PC-9 (cell line): ENCODE results near the gene ORM2. TPM values are rescaled to one million over a fixed set of nuclear protein-coding genes. Genes with fewer than 3 reads are reported as not detected.

ENCODE experiments used
- BruUV-seq: library from RNA; stranded (reverse); fragments of 400-500 nt; replicated peaks from 2 replicates; lab custom pipeline; 2021; lab: Mats Ljungman, UMichigan
- CTCF ChIA-PET: fragments of 300-600 bp; sonication (Branson Sonifier 250); formaldehyde crosslinking; loops from one replicate; lab custom pipeline; 2022; ENCODE audit warnings: antibody characterized with exemption; lab: Charles Lee
- POLR2A ChIA-PET: fragments of 300-600 bp; sonication (Branson Sonifier 250); formaldehyde crosslinking; loops from one replicate; lab custom pipeline; 2022; ENCODE audit warnings: antibody characterized with exemption; ENCODE audit not compliant: unreplicated experiment; lab: Charles Lee
- DNase-seq, 2 experiments: peaks; one replicate each; pipeline versions ENCODE4 v3.0.0 to v3.0.0-alpha.2; 2015 to 2022; ENCODE audit warnings: mixed read lengths in 1 of 2
- H2AFZ ChIP-seq: fragments of 200-600 bp; sonication (generic); 2 replicates; pipeline ENCODE4 v1.8.1; 2017; ENCODE audit warnings: antibody characterized with exemption
- H3F3A ChIP-seq: fragments of 200-600 bp; sonication (generic); 2 replicates; pipeline ENCODE4 v1.8.1; 2017; ENCODE audit warnings: antibody characterized with exemption, mild to moderate bottlenecking, low read depth; ENCODE audit not compliant: insufficient read depth
- H3K27ac ChIP-seq: fragments of 200-600 bp; sonication (generic); 2 replicates; pipeline ENCODE4 v1.6.1; 2016; ENCODE audit warnings: mixed run types
- H3K27me3 ChIP-seq: fragments of 200-600 bp; sonication (generic); 2 replicates; pipeline ENCODE4 v1.6.1; 2016; ENCODE audit warnings: low read depth, mixed run types; ENCODE audit not compliant: insufficient read depth
- H3K36me3 ChIP-seq: fragments of 200-600 bp; sonication (generic); 2 replicates; pipeline ENCODE4 v1.6.1; 2016; ENCODE audit warnings: low read depth, mixed run types
- H3K4me1 ChIP-seq: fragments of 200-600 bp; sonication (generic); replicated peaks from 2 replicates; pipeline ENCODE4 v1.6.1; 2016; ENCODE audit warnings: mixed run types; ENCODE audit not compliant: insufficient read depth
- H3K4me2 ChIP-seq: fragments of 200-600 bp; sonication (generic); 2 replicates; pipeline ENCODE4 v1.6.1; 2017; ENCODE audit warnings: mixed run types
- H3K4me3 ChIP-seq: fragments of 200-600 bp; sonication (generic); 2 replicates; pipeline ENCODE4 v1.6.1; 2016; ENCODE audit warnings: mixed run types
- H3K79me2 ChIP-seq: fragments of 200-600 bp; sonication (generic); 2 replicates; pipeline ENCODE4 v1.6.1; 2017; ENCODE audit warnings: low read depth, mixed run types
- H3K9me2 ChIP-seq: fragments of 200-600 bp; sonication (generic); 2 replicates; pipeline ENCODE4 v1.8.1; 2017; ENCODE audit warnings: mild to moderate bottlenecking; ENCODE audit not compliant: insufficient read depth
- H3K9me3 ChIP-seq: fragments of 200-600 bp; sonication (generic); 2 replicates; pipeline ENCODE4 v1.8.1; 2016; ENCODE audit warnings: low read depth; ENCODE audit not compliant: insufficient read depth
- H4K20me1 ChIP-seq: fragments of 200-600 bp; sonication (generic); 2 replicates; pipeline ENCODE4 v1.8.1; 2017; ENCODE audit not compliant: insufficient read depth
- EZH2 ChIP-seq: fragments of 200-600 bp; sonication (generic); IDR thresholded peaks from 2 replicates; pipeline ENCODE4 v1.8.0; 2017; ENCODE audit warnings: antibody characterized with exemption, low read depth
- intact Hi-C: fragments of 100-400 bp; cut with micrococcal nuclease; formaldehyde crosslinking; loops from one replicate; pipeline ENCODE4 v1.10.0; 2022; ENCODE audit not compliant: unreplicated experiment
- total RNA-seq: library from RNA; stranded (reverse); gene quantifications from 2 replicates; pipeline ENCODE4 v1.2.3, GENCODE V29; 2021
- TF ChIP-seq, protein P1 (sequence below): fragments of 200-600 bp; sonication (generic); conservative IDR thresholded peaks from 2 replicates; pipeline ENCODE4 v1.6.1; 2017; ENCODE audit warnings: mixed run types, antibody characterized with exemption, mild to moderate bottlenecking, moderate library complexity

The ORM2 gene
- total RNA-seq, 1 experiment from 2014 or later = not detected

DNA sequence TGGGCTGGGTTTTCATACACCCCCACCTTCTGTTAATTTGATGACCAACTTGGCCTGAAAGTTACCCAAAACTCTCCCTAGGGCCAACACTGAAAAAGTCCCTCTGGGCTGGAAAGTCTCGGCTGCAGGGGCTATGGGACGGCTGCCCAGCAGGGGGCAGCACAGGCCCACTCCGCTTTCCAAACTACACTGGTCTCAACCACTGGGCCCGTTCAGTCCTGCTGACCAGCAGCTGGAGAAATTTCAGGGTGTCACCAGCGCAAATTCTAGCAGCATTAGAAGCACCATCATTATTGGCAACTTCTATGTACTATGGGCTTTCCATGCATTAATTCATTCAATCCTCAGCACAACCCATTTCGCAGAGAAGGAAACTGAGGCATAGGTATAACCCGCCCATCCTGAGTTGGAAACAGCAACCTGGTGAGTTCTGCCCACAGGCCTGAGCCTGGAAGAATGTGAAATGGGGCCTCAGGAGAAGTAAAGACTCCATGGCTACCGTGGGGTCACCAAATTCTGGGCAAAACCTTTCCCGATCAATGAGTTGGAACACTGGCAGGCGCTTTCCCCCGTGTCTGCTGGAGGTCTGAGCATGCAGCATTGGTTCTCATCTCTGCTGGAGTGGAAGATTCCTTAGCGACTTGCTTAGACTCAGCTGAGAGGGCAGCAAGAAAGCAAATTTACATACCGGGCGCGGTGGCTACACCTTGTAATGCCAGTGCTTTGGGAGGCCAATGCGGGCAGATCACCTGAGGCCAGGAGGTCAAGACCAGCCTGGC, 9.7 kb downstream of the ORM2 start:
- BruUV-seq = no TSS peak
- TF ChIP-seq EZH2 = no peak
- TF ChIP-seq, protein P1, sequence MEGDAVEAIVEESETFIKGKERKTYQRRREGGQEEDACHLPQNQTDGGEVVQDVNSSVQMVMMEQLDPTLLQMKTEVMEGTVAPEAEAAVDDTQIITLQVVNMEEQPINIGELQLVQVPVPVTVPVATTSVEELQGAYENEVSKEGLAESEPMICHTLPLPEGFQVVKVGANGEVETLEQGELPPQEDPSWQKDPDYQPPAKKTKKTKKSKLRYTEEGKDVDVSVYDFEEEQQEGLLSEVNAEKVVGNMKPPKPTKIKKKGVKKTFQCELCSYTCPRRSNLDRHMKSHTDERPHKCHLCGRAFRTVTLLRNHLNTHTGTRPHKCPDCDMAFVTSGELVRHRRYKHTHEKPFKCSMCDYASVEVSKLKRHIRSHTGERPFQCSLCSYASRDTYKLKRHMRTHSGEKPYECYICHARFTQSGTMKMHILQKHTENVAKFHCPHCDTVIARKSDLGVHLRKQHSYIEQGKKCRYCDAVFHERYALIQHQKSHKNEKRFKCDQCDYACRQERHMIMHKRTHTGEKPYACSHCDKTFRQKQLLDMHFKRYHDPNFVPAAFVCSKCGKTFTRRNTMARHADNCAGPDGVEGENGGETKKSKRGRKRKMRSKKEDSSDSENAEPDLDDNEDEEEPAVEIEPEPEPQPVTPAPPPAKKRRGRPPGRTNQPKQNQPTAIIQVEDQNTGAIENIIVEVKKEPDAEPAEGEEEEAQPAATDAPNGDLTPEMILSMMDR = peak; percentile 90
- ChIA-PET POLR2A (no interaction called here), CTCF (interaction anchor here (0.5 to 1.0 kb wide), 2 partner anchors 168 to 314 kb away, joined by 3 read pairs; no protein-coding TSS in a partner anchor)
- Histone ChIP-seq H3K79me2 (no peaks in the 10 kb centered on the region), H3F3A (no peaks in the 10 kb centered on the region), H3K9me2 (no peaks in the 10 kb centered on the region), H3K4me2 (no peak overlapping the region), H3K9me3 (no peaks in the 10 kb centered on the region), H2AFZ (no peak overlapping the region), H3K4me3 (no peak overlapping the region), H3K36me3 (no peaks in the 10 kb centered on the region), H3K27me3 (no peaks in the 10 kb centered on the region), H3K27ac (no peak overlapping the region), H3K4me1 (no peaks in the 10 kb centered on the region), H4K20me1 (no peaks in the 10 kb centered on the region)
- intact Hi-C loops = loop anchor here (1.0 to 2.0 kb wide), 3 partner anchors 65 to 675 kb away; no protein-coding TSS in a partner anchor
- DNase-seq = peak in 1 of 2 experiments; percentile 57

DNA sequence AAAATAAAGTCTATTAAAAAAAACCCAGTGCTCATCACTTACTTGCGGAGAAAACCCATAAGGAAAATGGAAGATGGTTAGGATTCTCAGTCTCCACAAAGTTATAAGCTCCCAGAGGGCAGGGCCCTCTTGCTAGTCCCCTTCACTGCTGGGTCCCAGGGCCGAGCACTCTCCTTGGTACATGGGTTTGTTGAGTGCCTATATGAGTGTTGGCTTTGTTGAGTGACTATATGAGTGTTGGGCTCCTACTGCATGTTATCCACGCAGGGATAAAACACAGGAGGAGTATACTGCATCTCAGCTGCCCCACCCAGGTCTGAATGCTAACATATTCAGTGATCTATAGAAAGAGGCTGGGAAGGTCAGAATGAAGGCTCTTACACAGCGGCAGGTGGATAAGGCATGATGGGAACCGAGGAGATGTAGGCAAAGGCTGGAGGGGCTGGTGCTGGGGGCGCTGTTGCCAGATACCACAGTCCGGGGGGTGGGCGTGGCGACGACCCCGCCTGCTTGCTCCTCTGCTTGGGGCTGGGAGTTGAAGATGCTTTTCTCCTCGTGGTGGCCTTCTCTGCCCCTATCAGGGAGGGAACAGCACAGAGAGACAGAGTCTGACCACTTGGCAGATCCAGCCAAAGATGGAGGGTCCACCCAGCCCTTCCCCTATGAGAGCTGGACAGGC, 11.6 kb downstream of the ORM2 start:
- H3F3A ChIP-seq = no peaks in the 10 kb centered on the region
- H4K20me1 ChIP-seq = no peaks in the 10 kb centered on the region
- TF ChIP-seq EZH2 = no peak
- TF ChIP-seq, protein P1 = no peak
- H3K79me2 ChIP-seq = no peaks in the 10 kb centered on the region
- no peak overlapping the region for H2AFZ ChIP-seq
- POLR2A ChIA-PET = no interaction called here
- H3K9me3 ChIP-seq = no peaks in the 10 kb centered on the region
- BruUV-seq = no TSS peak
- H3K36me3 ChIP-seq = no peaks in the 10 kb centered on the region
- CTCF ChIA-PET = interaction anchor here (0.6 kb wide), 1 partner anchor 607 kb away, joined by 3 read pairs; no protein-coding TSS in a partner anchor
- intact Hi-C loops = loop anchor here (10.0 kb wide), 1 partner anchor 144 kb away; no protein-coding TSS in a partner anchor
- H3K27me3 ChIP-seq = no peaks in the 10 kb centered on the region
- no peak overlapping the region for H3K27ac ChIP-seq
- no peak for DNase-seq
- no peak overlapping the region for H3K4me3 ChIP-seq
- no peaks in the 10 kb centered on the region for H3K4me1 ChIP-seq
- H3K9me2 ChIP-seq = no peaks in the 10 kb centered on the region
- no peak overlapping the region for H3K4me2 ChIP-seq

DNA sequence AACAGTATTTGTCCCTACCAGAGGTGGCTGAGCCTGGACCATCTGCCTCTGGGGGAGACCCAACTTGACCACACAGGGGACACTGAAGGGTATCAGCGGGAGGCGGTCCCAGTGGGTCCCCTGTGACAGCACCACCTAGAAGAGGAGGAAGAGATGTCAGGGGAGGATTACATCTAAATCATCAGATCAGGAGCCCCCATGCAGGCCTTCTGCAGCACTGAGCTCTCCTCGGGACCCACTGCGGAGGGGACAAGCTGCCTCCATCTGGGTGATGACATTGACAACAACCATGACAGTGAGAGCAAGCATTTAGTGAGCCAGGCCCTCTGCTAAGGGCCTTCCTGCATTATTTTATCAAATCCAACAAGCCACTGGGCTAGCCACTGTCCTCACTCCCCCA, 12.3 kb downstream of the ORM2 start:
- Histone ChIP-seq H3K79me2 (no peaks in the 10 kb centered on the region), H3K4me1 (no peaks in the 10 kb centered on the region), H3K27ac (no peak overlapping the region), H3K4me2 (no peak overlapping the region), H2AFZ (no peak overlapping the region), H3K36me3 (no peaks in the 10 kb centered on the region), H4K20me1 (no peaks in the 10 kb centered on the region), H3K27me3 (no peaks in the 10 kb centered on the region), H3K9me3 (no peaks in the 10 kb centered on the region), H3K9me2 (no peaks in the 10 kb centered on the region), H3K4me3 (no peak overlapping the region), H3F3A (no peaks in the 10 kb centered on the region)
- TF ChIP-seq, protein P1 = no peak
- TF ChIP-seq EZH2 = no peak
- POLR2A ChIA-PET = no interaction called here
- no TSS peak for BruUV-seq
- no peak for DNase-seq
- intact Hi-C loops = loop anchor here (10.0 kb wide), 1 partner anchor 143 kb away; no protein-coding TSS in a partner anchor
- CTCF ChIA-PET = no interaction called here
